Stimulated activated CD4-positive, alpha-beta T cell treated with anti-CD3 and anti-CD28 coated beads, TNF-alpha, amount 100 ng/mL, for 24 hours (primary cell): Measurements from ENCODE around the gene IL17REL.
A peak's percentile ranks its signal among the peaks of the same experiment; 100 is the strongest.
"Not testable (repeated sequence)": the region's sequence is repeated elsewhere in the genome, so short reads cannot be mapped to it uniquely, and the experiment has no call there.

Experiments used
- DNase-seq, 3 experiments: peaks; one replicate each; pipeline ENCODE4 v3.0.0-alpha.2; 2020; ENCODE audit warnings: low read depth in 3 of 3

Gene IL17REL

GRCh38 chr22:49989826-49990225 is 22.7 kb downstream of the IL17REL start:
- DNase-seq = not testable (repeated sequence)

GRCh38 chr22:49986325-49986724 is 26.2 kb downstream of the IL17REL start:
- DNase-seq = no peak

GRCh38 chr22:49983148-49984042 is 29.2 kb downstream of the IL17REL start:
- no peak for DNase-seq

- DNase-seq = not testable (repeated sequence)
These were observed 30.8 kb downstream of the IL17REL start for GRCh38 chr22:49981799-49982198.

- DNase-seq = peak in 1 of 3 experiments; percentile 54
These were observed 32.8 kb downstream of the IL17REL start for GRCh38 chr22:49979587-49980264.

- DNase-seq = no peak
These were observed 35.0 kb downstream of the IL17REL start for GRCh38 chr22:49977578-49977977.

- DNase-seq = peak in 2 of 3 experiments; percentile 47 to 67
These were observed 36.0 kb downstream of the IL17REL start for GRCh38 chr22:49976439-49977175.

GRCh38 chr22:49975543-49976389 is 36.8 kb downstream of the IL17REL start:
- DNase-seq = peak in 1 of 3 experiments; percentile 73

GRCh38 chr22:49973018-49973961 is 39.3 kb downstream of the IL17REL start:
- no peak for DNase-seq

- peak in 1 of 3 experiments; percentile 29 for DNase-seq
These were observed 40.2 kb downstream of the IL17REL start for GRCh38 chr22:49972163-49973017.

GRCh38 chr22:49971232-49972162 is 41.1 kb downstream of the IL17REL start:
- peak in 2 of 3 experiments; percentile 66 to 84 for DNase-seq

GRCh38 chr22:49970528-49971231 is 41.9 kb downstream of the IL17REL start:
- peak; percentile 89 to 98 (median 94) for DNase-seq

- DNase-seq = no peak
These were observed 42.6 kb downstream of the IL17REL start for GRCh38 chr22:49969751-49970527.

GRCh38 chr22:49968831-49969661 is 43.5 kb downstream of the IL17REL start:
- DNase-seq = no peak

GRCh38 chr22:49968313-49968830 is 44.2 kb downstream of the IL17REL start:
- DNase-seq = no peak
